Measurements from ENCODE around the gene VASN. TPM values are rescaled to one million over a fixed set of nuclear protein-coding genes. Genes with fewer than 3 reads are reported as not detected.

Gene VASN
- total and polyA plus RNA-seq, 10 of the 15 experiments (the other 5 are each of a cell fraction or from before 2014, with no cell fraction given) = 0.02 to 0.19 (median 0.14) TPM; not detected in 6

DNA sequence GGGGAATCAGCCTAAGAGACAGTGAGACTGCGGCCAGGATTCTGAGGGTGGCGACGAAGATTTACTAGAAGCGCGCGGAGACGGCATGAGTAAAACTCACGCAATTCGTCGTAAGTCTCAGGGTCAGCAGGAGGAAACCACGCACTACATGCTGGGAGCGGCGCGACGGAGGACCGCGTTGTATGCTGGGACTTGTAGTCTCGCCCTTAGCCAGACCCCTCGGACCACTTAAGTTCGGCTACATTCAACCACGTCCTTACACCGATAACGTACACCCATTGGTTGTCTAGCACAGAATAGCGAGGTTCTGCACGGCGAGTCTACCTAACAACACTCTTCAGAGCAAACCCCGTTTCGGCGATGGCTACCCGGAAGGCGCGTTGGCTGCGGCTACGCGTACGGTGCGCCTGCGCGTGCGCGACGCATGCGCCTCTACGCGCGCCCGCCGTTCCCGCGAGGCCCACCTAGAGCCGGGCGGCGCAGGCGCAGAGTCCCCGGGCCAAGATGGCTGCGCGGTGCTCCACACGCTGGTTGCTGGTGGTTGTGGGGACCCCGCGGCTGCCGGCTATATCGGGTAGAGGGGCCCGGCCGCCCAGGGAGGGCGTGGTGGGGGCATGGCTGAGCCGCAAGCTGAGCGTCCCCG lies 53.9 kb downstream of the VASN start, which contains the start of gene DNAJA3 (continued):
- TF ChIP-seq, protein P1, sequence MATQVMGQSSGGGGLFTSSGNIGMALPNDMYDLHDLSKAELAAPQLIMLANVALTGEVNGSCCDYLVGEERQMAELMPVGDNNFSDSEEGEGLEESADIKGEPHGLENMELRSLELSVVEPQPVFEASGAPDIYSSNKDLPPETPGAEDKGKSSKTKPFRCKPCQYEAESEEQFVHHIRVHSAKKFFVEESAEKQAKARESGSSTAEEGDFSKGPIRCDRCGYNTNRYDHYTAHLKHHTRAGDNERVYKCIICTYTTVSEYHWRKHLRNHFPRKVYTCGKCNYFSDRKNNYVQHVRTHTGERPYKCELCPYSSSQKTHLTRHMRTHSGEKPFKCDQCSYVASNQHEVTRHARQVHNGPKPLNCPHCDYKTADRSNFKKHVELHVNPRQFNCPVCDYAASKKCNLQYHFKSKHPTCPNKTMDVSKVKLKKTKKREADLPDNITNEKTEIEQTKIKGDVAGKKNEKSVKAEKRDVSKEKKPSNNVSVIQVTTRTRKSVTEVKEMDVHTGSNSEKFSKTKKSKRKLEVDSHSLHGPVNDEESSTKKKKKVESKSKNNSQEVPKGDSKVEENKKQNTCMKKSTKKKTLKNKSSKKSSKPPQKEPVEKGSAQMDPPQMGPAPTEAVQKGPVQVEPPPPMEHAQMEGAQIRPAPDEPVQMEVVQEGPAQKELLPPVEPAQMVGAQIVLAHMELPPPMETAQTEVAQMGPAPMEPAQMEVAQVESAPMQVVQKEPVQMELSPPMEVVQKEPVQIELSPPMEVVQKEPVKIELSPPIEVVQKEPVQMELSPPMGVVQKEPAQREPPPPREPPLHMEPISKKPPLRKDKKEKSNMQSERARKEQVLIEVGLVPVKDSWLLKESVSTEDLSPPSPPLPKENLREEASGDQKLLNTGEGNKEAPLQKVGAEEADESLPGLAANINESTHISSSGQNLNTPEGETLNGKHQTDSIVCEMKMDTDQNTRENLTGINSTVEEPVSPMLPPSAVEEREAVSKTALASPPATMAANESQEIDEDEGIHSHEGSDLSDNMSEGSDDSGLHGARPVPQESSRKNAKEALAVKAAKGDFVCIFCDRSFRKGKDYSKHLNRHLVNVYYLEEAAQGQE (IDR thresholded peaks at IDR 0.05; ENCODE audit: low read depth, low read length) = 0 out of 2 replicates have a peak, but pooled peaks have one; percentile 23
- TF ChIP-seq BHLHE40 (IDR thresholded peaks at IDR 0.05; ENCODE audit: borderline replicate concordance in 1 of 2, low read depth in 2 of 2, low read length in 1 of 2) = peak in 1 of 2 experiments; percentile 53; a peak in 2 of 4 replicates
- TF ChIP-seq POLR2AphosphoS5 (IDR thresholded peaks at IDR 0.05; ENCODE audit: low read length) = peak; percentile 98
- TF ChIP-seq, protein P2, sequence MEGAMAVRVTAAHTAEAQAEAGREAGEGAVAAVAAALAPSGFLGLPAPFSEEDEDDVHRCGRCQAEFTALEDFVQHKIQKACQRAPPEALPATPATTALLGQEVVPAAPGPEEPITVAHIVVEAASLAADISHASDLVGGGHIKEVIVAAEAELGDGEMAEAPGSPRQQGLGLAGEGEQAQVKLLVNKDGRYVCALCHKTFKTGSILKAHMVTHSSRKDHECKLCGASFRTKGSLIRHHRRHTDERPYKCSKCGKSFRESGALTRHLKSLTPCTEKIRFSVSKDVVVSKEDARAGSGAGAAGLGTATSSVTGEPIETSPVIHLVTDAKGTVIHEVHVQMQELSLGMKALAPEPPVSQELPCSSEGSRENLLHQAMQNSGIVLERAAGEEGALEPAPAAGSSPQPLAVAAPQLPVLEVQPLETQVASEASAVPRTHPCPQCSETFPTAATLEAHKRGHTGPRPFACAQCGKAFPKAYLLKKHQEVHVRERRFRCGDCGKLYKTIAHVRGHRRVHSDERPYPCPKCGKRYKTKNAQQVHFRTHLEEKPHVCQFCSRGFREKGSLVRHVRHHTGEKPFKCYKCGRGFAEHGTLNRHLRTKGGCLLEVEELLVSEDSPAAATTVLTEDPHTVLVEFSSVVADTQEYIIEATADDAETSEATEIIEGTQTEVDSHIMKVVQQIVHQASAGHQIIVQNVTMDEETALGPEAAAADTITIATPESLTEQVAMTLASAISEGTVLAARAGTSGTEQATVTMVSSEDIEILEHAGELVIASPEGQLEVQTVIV (IDR thresholded peaks at IDR 0.05; ENCODE audit: borderline replicate concordance, partially characterized antibody) = peak; percentile 95
- no peak for TF ChIP-seq ZNF24 (IDR thresholded peaks at IDR 0.05)
- TF ChIP-seq YBX1 (IDR thresholded peaks at IDR 0.05) = no peak
- peak; percentile 58; the same call in 1 of the 2 replicates for TF ChIP-seq ATF7 (IDR thresholded peaks at IDR 0.05; ENCODE audit: low read depth)
- TF ChIP-seq, protein P3, sequence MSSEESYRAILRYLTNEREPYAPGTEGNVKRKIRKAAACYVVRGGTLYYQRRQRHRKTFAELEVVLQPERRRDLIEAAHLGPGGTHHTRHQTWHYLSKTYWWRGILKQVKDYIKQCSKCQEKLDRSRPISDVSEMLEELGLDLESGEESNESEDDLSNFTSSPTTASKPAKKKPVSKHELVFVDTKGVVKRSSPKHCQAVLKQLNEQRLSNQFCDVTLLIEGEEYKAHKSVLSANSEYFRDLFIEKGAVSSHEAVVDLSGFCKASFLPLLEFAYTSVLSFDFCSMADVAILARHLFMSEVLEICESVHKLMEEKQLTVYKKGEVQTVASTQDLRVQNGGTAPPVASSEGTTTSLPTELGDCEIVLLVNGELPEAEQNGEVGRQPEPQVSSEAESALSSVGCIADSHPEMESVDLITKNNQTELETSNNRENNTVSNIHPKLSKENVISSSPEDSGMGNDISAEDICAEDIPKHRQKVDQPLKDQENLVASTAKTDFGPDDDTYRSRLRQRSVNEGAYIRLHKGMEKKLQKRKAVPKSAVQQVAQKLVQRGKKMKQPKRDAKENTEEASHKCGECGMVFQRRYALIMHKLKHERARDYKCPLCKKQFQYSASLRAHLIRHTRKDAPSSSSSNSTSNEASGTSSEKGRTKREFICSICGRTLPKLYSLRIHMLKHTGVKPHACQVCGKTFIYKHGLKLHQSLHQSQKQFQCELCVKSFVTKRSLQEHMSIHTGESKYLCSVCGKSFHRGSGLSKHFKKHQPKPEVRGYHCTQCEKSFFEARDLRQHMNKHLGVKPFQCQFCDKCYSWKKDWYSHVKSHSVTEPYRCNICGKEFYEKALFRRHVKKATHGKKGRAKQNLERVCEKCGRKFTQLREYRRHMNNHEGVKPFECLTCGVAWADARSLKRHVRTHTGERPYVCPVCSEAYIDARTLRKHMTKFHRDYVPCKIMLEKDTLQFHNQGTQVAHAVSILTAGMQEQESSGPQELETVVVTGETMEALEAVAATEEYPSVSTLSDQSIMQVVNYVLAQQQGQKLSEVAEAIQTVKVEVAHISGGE (CRISPR knock-in tag; IDR thresholded peaks at IDR 0.05) = no peak
- TF ChIP-seq, protein P4, sequence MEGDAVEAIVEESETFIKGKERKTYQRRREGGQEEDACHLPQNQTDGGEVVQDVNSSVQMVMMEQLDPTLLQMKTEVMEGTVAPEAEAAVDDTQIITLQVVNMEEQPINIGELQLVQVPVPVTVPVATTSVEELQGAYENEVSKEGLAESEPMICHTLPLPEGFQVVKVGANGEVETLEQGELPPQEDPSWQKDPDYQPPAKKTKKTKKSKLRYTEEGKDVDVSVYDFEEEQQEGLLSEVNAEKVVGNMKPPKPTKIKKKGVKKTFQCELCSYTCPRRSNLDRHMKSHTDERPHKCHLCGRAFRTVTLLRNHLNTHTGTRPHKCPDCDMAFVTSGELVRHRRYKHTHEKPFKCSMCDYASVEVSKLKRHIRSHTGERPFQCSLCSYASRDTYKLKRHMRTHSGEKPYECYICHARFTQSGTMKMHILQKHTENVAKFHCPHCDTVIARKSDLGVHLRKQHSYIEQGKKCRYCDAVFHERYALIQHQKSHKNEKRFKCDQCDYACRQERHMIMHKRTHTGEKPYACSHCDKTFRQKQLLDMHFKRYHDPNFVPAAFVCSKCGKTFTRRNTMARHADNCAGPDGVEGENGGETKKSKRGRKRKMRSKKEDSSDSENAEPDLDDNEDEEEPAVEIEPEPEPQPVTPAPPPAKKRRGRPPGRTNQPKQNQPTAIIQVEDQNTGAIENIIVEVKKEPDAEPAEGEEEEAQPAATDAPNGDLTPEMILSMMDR (IDR thresholded peaks at IDR 0.05 in 2 of 3, conservative IDR thresholded peaks at IDR 0.05 in 1 of 3; ENCODE audit: control insufficient read depth in 2 of 3, extremely low read depth in 1 of 3, insufficient read depth in 1 of 3, low read depth in 3 of 3, low read length in 3 of 3) = no peak
- peak; percentile 86; the same call in 1 of the 2 replicates for TF ChIP-seq STAT1 (conservative IDR thresholded peaks at IDR 0.05)
- peak; percentile 84 for TF ChIP-seq SMAD5 (IDR thresholded peaks at IDR 0.05; ENCODE audit: low read depth)
- TF ChIP-seq MEF2A (IDR thresholded peaks at IDR 0.05; ENCODE audit: insufficient read depth, low read depth, low read length) = 0 out of 2 replicates have a peak, but pooled peaks have one; percentile 24
- TF ChIP-seq ESRRA (IDR thresholded peaks at IDR 0.05; ENCODE audit: low read length) = peak; percentile 51; the same call in 1 of the 2 replicates
- no peak for TF ChIP-seq BMI1 (IDR thresholded peaks at IDR 0.05; ENCODE audit: borderline replicate concordance)
- no peak; the same call in 1 of the 2 replicates for TF ChIP-seq ZSCAN29 (IDR thresholded peaks at IDR 0.05)

All from GM12878 (cell line).